ENCODE results near the gene SYT12. TPM values are rescaled to one million over a fixed set of nuclear protein-coding genes. Genes with fewer than 3 reads are reported as not detected.
"Not testable (repeated sequence)": the region's sequence is repeated elsewhere in the genome, so short reads cannot be mapped to it uniquely, and the experiment has no call there.

The SYT12 gene
- total RNA-seq, 1 experiment from 2014 or later = 1.9 TPM

DNA sequence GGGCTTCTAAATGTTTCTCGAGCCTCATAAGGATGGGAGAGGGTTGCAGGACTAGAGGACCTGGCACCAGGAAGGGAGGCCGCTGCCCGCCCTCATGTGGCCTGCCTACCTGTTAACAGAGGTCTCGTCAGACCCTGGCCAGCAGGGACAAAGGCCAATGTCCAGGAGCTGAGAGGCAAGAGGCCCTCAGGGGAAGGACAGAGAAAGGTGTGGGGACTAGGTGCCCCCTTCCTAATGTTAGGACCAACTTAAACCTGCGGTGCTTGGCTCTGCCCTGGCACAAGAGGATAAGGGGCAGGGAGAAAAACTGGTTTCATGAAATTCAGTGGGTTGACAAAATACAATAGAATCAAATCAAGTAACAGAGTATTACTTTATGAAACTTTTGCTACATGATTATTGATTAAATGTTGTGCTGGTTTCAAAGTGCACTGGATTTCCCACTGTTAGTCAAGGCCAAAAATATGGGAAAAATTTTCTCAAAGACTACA is 20.0 kb upstream of the SYT12 start:
- Mint-ChIP-seq H3K9me3 (no peaks in the 10 kb centered on the region), H3K36me3 (ENCODE audit: insufficient read depth in 1 of 3, low read depth in 3 of 3) (no peaks in the 10 kb centered on the region), H3K4me3 (peak overlapping the region; percentile 11 to 48; a peak in 3 of 5 replicates), H3K4me1 (peaks cover 31 to 32% of the 10 kb centered on the region in 2 experiments), H3K27ac (peak overlapping the region; percentile 46 to 98 (median 96); a peak in 6 of 7 replicates), H3K27me3 (ENCODE audit: low read depth) (no peaks in the 10 kb centered on the region; the same call in none of the 2 replicates)
- no peaks in the 10 kb centered on the region for H3K23me2 ChIP-seq (ENCODE audit: insufficient read length, low read depth, low read length, poor library complexity, severe bottlenecking)
- H2BK12ac ChIP-seq (ENCODE audit: insufficient read length, low read depth, low read length) = no peak overlapping the region
- H3K23ac ChIP-seq (ENCODE audit: insufficient read length, low read depth, low read length) = no peak overlapping the region
- no peak overlapping the region for H2BK120ac ChIP-seq (ENCODE audit: low read depth, low read length, poor library complexity, severe bottlenecking)
- H2BK20ac ChIP-seq (ENCODE audit: low read depth, low read length, poor library complexity, severe bottlenecking) = no peak overlapping the region
- H2BK15ac ChIP-seq (ENCODE audit: low read depth, low read length) = no peak overlapping the region
- no peak overlapping the region for H3K27ac ChIP-seq (ENCODE audit: insufficient read length, low read depth, low read length)
- no peak overlapping the region for H4K5ac ChIP-seq (ENCODE audit: insufficient read length, low read depth, low read length)
- H4K91ac ChIP-seq (ENCODE audit: insufficient read length, low read depth, low read length) = no peak overlapping the region
- no peaks in the 10 kb centered on the region for H4K20me1 ChIP-seq (ENCODE audit: control insufficient read depth, insufficient read depth, insufficient read length)
- H3K18ac ChIP-seq (ENCODE audit: insufficient read length, low read depth, low read length) = peak overlapping the region; percentile 45
- no peak overlapping the region for H2BK5ac ChIP-seq (ENCODE audit: insufficient read length, low read length)
- no peak overlapping the region for H3K9ac ChIP-seq (ENCODE audit: extremely low read depth, insufficient read length, low read length)
- no peaks in the 10 kb centered on the region for H3K79me2 ChIP-seq (ENCODE audit: insufficient read depth, low read length)
- H3K79me1 ChIP-seq (ENCODE audit: insufficient read depth, low read depth, low read length, poor library complexity, severe bottlenecking) = no peaks in the 10 kb centered on the region
- no peak overlapping the region for H3K4me2 ChIP-seq (ENCODE audit: insufficient read depth, insufficient read length, low read length)
- peak; percentile 50 for DNase-seq
- H2AK5ac ChIP-seq (ENCODE audit: insufficient read length, low read length) = no peak overlapping the region
- H3T11ph ChIP-seq (ENCODE audit: low read length) = no peak overlapping the region
- no peak overlapping the region for H4K8ac ChIP-seq (replicated peaks; ENCODE audit: insufficient read length, low read depth, low read length)
- H3K14ac ChIP-seq (ENCODE audit: insufficient read depth, low read length) = peak overlapping the region; percentile 42
- H3K56ac ChIP-seq (ENCODE audit: insufficient read length, low read depth, low read length) = no peak overlapping the region
- TF ChIP-seq, protein P1, sequence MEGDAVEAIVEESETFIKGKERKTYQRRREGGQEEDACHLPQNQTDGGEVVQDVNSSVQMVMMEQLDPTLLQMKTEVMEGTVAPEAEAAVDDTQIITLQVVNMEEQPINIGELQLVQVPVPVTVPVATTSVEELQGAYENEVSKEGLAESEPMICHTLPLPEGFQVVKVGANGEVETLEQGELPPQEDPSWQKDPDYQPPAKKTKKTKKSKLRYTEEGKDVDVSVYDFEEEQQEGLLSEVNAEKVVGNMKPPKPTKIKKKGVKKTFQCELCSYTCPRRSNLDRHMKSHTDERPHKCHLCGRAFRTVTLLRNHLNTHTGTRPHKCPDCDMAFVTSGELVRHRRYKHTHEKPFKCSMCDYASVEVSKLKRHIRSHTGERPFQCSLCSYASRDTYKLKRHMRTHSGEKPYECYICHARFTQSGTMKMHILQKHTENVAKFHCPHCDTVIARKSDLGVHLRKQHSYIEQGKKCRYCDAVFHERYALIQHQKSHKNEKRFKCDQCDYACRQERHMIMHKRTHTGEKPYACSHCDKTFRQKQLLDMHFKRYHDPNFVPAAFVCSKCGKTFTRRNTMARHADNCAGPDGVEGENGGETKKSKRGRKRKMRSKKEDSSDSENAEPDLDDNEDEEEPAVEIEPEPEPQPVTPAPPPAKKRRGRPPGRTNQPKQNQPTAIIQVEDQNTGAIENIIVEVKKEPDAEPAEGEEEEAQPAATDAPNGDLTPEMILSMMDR (conservative IDR thresholded peaks at IDR 0.05) = no peak
- no CpG with 5 or more reads among the region's 5 CpGs for WGBS (ENCODE audit: extremely low coverage, insufficient read length, low lambda C conversion rate)
- peaks cover 2% of the 10 kb centered on the region; the same call in 1 of the 2 replicates for H3K4me1 ChIP-seq (ENCODE audit: insufficient read depth, low read length)
- no peaks in the 10 kb centered on the region for H3K27me3 ChIP-seq (ENCODE audit: insufficient read depth, low read length)
- no peak overlapping the region for H3K4ac ChIP-seq (ENCODE audit: low read depth, low read length)
- H3K9me3 ChIP-seq (ENCODE audit: control insufficient read depth, low read depth, low read length) = no peaks in the 10 kb centered on the region
- H2AFZ ChIP-seq (ENCODE audit: low read length) = no peak overlapping the region

DNA sequence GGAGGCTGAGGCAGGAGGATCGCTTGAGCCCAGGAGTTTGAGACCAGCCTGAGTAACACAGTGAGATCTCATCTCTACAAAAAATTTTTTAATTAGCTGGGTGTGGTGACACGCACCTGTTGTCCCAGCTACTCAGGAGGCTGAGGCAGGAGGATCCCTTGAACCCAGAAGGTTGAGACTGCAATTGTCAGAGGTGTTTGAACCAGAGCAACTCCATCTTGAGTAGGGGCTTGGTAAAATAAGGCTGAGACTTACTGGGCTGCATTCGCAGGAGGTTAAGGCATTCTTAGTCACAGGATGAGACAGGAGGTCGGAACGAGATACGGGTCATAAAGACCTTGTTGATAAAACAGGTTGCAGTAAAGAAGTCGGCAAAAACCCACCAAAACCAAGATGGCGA is 17.7 kb upstream of the SYT12 start:
- not testable (repeated sequence) for H3K27ac Mint-ChIP-seq; H3K18ac ChIP-seq (ENCODE audit: insufficient read length, low read depth, low read length); H3K9me3 Mint-ChIP-seq; H3K36me3 Mint-ChIP-seq (ENCODE audit: insufficient read depth in 1 of 3, low read depth in 3 of 3); H3K4me2 ChIP-seq (ENCODE audit: insufficient read depth, insufficient read length, low read length); H3K4me1 ChIP-seq (ENCODE audit: insufficient read depth, low read length); H3K23ac ChIP-seq (ENCODE audit: insufficient read length, low read depth, low read length); H2AK5ac ChIP-seq (ENCODE audit: insufficient read length, low read length); H2BK12ac ChIP-seq (ENCODE audit: insufficient read length, low read depth, low read length); H3T11ph ChIP-seq (ENCODE audit: low read length); H2AFZ ChIP-seq (ENCODE audit: low read length); H3K9me3 ChIP-seq (ENCODE audit: control insufficient read depth, low read depth, low read length); H2BK15ac ChIP-seq (ENCODE audit: low read depth, low read length); H3K56ac ChIP-seq (ENCODE audit: insufficient read length, low read depth, low read length); H3K27me3 ChIP-seq (ENCODE audit: insufficient read depth, low read length); H4K5ac ChIP-seq (ENCODE audit: insufficient read length, low read depth, low read length); H3K79me1 ChIP-seq (ENCODE audit: insufficient read depth, low read depth, low read length, poor library complexity, severe bottlenecking); H3K23me2 ChIP-seq (ENCODE audit: insufficient read length, low read depth, low read length, poor library complexity, severe bottlenecking); H2BK20ac ChIP-seq (ENCODE audit: low read depth, low read length, poor library complexity, severe bottlenecking); H3K79me2 ChIP-seq (ENCODE audit: insufficient read depth, low read length); H4K8ac ChIP-seq (replicated peaks; ENCODE audit: insufficient read length, low read depth, low read length); H3K27ac ChIP-seq (ENCODE audit: insufficient read length, low read depth, low read length); H3K14ac ChIP-seq (ENCODE audit: insufficient read depth, low read length); H3K4ac ChIP-seq (ENCODE audit: low read depth, low read length); DNase-seq; H3K27me3 Mint-ChIP-seq (ENCODE audit: low read depth); H4K91ac ChIP-seq (ENCODE audit: insufficient read length, low read depth, low read length); H2BK120ac ChIP-seq (ENCODE audit: low read depth, low read length, poor library complexity, severe bottlenecking); H2BK5ac ChIP-seq (ENCODE audit: insufficient read length, low read length); H3K9ac ChIP-seq (ENCODE audit: extremely low read depth, insufficient read length, low read length); H4K20me1 ChIP-seq (ENCODE audit: control insufficient read depth, insufficient read depth, insufficient read length); H3K4me3 Mint-ChIP-seq
- no CpG with 5 or more reads among the region's 8 CpGs for WGBS (ENCODE audit: extremely low coverage, insufficient read length, low lambda C conversion rate)
- H3K4me1 Mint-ChIP-seq = peaks cover 31 to 40% of the 10 kb centered on the region in 2 experiments
